H9 (cell line): Measurements from ENCODE around the gene CDH26. TPM values are rescaled to one million over a fixed set of nuclear protein-coding genes. Genes with fewer than 3 reads are reported as not detected.

Experiments
- DNase-seq: peaks from one replicate; pipeline ENCODE4 v3.0.0-alpha.2; 2017
- H2AFZ ChIP-seq: one replicate; pipeline ENCODE4 v1.6.1; 2013; ENCODE audit warnings: mild to moderate bottlenecking, low read length, control low read depth, moderate library complexity
- H2AK5ac ChIP-seq: 2 replicates; pipeline ENCODE4 v1.6.1; 2013; ENCODE audit warnings: low read length, control low read depth, mixed read lengths; ENCODE audit not compliant: insufficient read length
- H2BK120ac ChIP-seq: one replicate; pipeline ENCODE4 v1.6.1; 2013; ENCODE audit warnings: low read depth, mild to moderate bottlenecking, low read length, control low read depth, inconsistent platforms; ENCODE audit not compliant: poor library complexity, severe bottlenecking
- H2BK12ac ChIP-seq: 2 replicates; pipeline ENCODE4 v1.6.1; 2013; ENCODE audit warnings: low read length, control low read depth, mixed read lengths, low read depth; ENCODE audit not compliant: insufficient read length
- H2BK15ac ChIP-seq: 2 replicates; pipeline ENCODE4 v1.6.1; 2013; ENCODE audit warnings: low read depth, low read length, control low read depth
- H2BK20ac ChIP-seq: one replicate; pipeline ENCODE4 v1.6.1; 2013; ENCODE audit warnings: low read depth, mild to moderate bottlenecking, low read length, control low read depth, inconsistent platforms; ENCODE audit not compliant: poor library complexity, severe bottlenecking
- H2BK5ac ChIP-seq: 2 replicates; pipeline ENCODE4 v1.6.1; 2013; ENCODE audit warnings: low read length, control low read depth, mixed read lengths; ENCODE audit not compliant: insufficient read length
- H3K14ac ChIP-seq: 2 replicates; pipeline ENCODE4 v1.6.1; 2013; ENCODE audit warnings: low read length, control low read depth; ENCODE audit not compliant: insufficient read depth
- H3K18ac ChIP-seq: 2 replicates; pipeline ENCODE4 v1.6.1; 2013; ENCODE audit warnings: low read depth, mild to moderate bottlenecking, mixed read lengths, low read length, control low read depth; ENCODE audit not compliant: insufficient read length
- H3K23ac ChIP-seq: 2 replicates; pipeline ENCODE4 v1.6.1; 2013; ENCODE audit warnings: low read length, control low read depth, mixed read lengths, low read depth; ENCODE audit not compliant: insufficient read length
- H3K23me2 ChIP-seq: 2 replicates; pipeline ENCODE4 v1.6.1; 2013; ENCODE audit warnings: low read depth, mild to moderate bottlenecking, mixed read lengths, low read length, control low read depth; ENCODE audit not compliant: insufficient read length, poor library complexity, severe bottlenecking
- H3K27ac ChIP-seq: 2 replicates; pipeline ENCODE4 v1.5.1; 2013; ENCODE audit warnings: low read length, control low read depth, mixed read lengths, low read depth; ENCODE audit not compliant: insufficient read length
- H3K27me3 ChIP-seq: 2 replicates; pipeline ENCODE4 v1.6.1; 2013; ENCODE audit warnings: low read length, control low read depth, inconsistent platforms; ENCODE audit not compliant: insufficient read depth
- H3K4ac ChIP-seq: 2 replicates; pipeline ENCODE4 v1.6.1; 2013; ENCODE audit warnings: low read depth, mild to moderate bottlenecking, control low read depth, inconsistent platforms, low read length, moderate library complexity
- H3K4me1 ChIP-seq: 2 replicates; pipeline ENCODE4 v1.6.1; 2013; ENCODE audit warnings: low read length, control low read depth, inconsistent platforms; ENCODE audit not compliant: insufficient read depth
- H3K4me2 ChIP-seq: 2 replicates; pipeline ENCODE4 v1.6.1; 2013; ENCODE audit warnings: low read length, control low read depth, mixed read lengths; ENCODE audit not compliant: insufficient read length, insufficient read depth
- H3K56ac ChIP-seq: 2 replicates; pipeline ENCODE4 v1.6.1; 2013; ENCODE audit warnings: low read depth, mild to moderate bottlenecking, mixed read lengths, low read length, control low read depth; ENCODE audit not compliant: insufficient read length
- H3K79me1 ChIP-seq: 2 replicates; pipeline ENCODE4 v1.6.1; 2013; ENCODE audit warnings: low read depth, mild to moderate bottlenecking, moderate library complexity, low read length, control low read depth, inconsistent platforms; ENCODE audit not compliant: insufficient read depth, poor library complexity, severe bottlenecking
- H3K79me2 ChIP-seq: 2 replicates; pipeline ENCODE4 v1.6.1; 2013; ENCODE audit warnings: low read length, control low read depth, inconsistent platforms; ENCODE audit not compliant: insufficient read depth
- H3K9ac ChIP-seq: 2 replicates; pipeline ENCODE4 v1.6.1; 2013; ENCODE audit warnings: low read length, control low read depth, mixed read lengths; ENCODE audit not compliant: insufficient read length; ENCODE audit errors: extremely low read depth
- H3K9me3 ChIP-seq: one replicate; pipeline ENCODE4 v1.6.1; 2013; ENCODE audit warnings: low read depth, low read length, inconsistent platforms; ENCODE audit not compliant: control insufficient read depth
- H3T11ph ChIP-seq: one replicate; pipeline ENCODE4 v1.6.1; 2013; ENCODE audit warnings: mild to moderate bottlenecking, low read length, control low read depth, inconsistent platforms
- H4K20me1 ChIP-seq: one replicate; pipeline ENCODE4 v1.6.1; 2013; ENCODE audit not compliant: control insufficient read depth, insufficient read length, insufficient read depth
- H4K5ac ChIP-seq: 2 replicates; pipeline ENCODE4 v1.6.1; 2013; ENCODE audit warnings: low read depth, mild to moderate bottlenecking, mixed read lengths, low read length, control low read depth; ENCODE audit not compliant: insufficient read length
- H4K8ac ChIP-seq: replicated peaks from 2 replicates; pipeline ENCODE4 v1.6.1; 2013; ENCODE audit warnings: low read length, control low read depth, mixed read lengths, low read depth; ENCODE audit not compliant: insufficient read length
- H4K91ac ChIP-seq: 2 replicates; pipeline ENCODE4 v1.6.1; 2013; ENCODE audit warnings: low read depth, mild to moderate bottlenecking, moderate library complexity, mixed read lengths, low read length, control low read depth; ENCODE audit not compliant: insufficient read length
- H3K27ac Mint-ChIP-seq, 3 experiments: 2 replicates in 2 of 3; 3 replicates in 1 of 3; pipeline ENCODE4 v1.8.0; 2020 to 2021; ENCODE audit warnings: mixed read lengths in 3 of 3, mild to moderate bottlenecking in 1 of 3, moderate library complexity in 1 of 3
- H3K27me3 Mint-ChIP-seq: 2 replicates; pipeline ENCODE4 v1.8.0; 2021; ENCODE audit warnings: low read depth, mild to moderate bottlenecking, moderate library complexity, mixed read lengths
- H3K36me3 Mint-ChIP-seq, 3 experiments: 2 replicates in 2 of 3; 3 replicates in 1 of 3; pipeline ENCODE4 v1.8.0; 2020 to 2021; ENCODE audit warnings: low read depth in 3 of 3, mixed read lengths in 3 of 3; ENCODE audit not compliant: insufficient read depth in 1 of 3
- H3K4me1 Mint-ChIP-seq, 2 experiments: 2 replicates each; pipeline ENCODE4 v1.8.0; 2020; ENCODE audit warnings: mixed read lengths in 2 of 2
- H3K4me3 Mint-ChIP-seq, 2 experiments: 2 replicates in 1 of 2; 3 replicates in 1 of 2; pipeline ENCODE4 v1.8.0; 2020 to 2021; ENCODE audit warnings: mild to moderate bottlenecking in 2 of 2, mixed read lengths in 2 of 2, moderate library complexity in 1 of 2
- H3K9me3 Mint-ChIP-seq, 2 experiments: 2 replicates in 1 of 2; 3 replicates in 1 of 2; pipeline ENCODE4 v1.8.0; 2020; ENCODE audit warnings: mild to moderate bottlenecking in 2 of 2, mixed read lengths in 2 of 2, moderate library complexity in 1 of 2
- WGBS: extraction: QIAGEN DNeasy Blood & Tissue Kit; methylation state at CpG from one replicate; pipeline ENCODE4 v1.1.7; 2013; ENCODE audit warnings: missing lambda C conversion rate, low lambda C conversion rate, mixed read lengths; ENCODE audit not compliant: insufficient read length; ENCODE audit errors: extremely low coverage; 5-methylcytosine and 5-hydroxymethylcytosine counted together
- total RNA-seq: library from RNA; stranded (reverse); gene quantifications from 2 replicates; pipeline ENCODE4 v1.2.1, GENCODE V29; 2021
- TF ChIP-seq, protein P1 (sequence below): fragments of 200-600 bp; sonication (generic); conservative IDR thresholded peaks from 3 replicates; pipeline ENCODE4 v1.8.0; 2021; ENCODE audit warnings: antibody characterized with exemption, mild to moderate bottlenecking

The CDH26 gene
- total RNA-seq, 1 experiment from 2014 or later: 0.79 TPM

DNA sequence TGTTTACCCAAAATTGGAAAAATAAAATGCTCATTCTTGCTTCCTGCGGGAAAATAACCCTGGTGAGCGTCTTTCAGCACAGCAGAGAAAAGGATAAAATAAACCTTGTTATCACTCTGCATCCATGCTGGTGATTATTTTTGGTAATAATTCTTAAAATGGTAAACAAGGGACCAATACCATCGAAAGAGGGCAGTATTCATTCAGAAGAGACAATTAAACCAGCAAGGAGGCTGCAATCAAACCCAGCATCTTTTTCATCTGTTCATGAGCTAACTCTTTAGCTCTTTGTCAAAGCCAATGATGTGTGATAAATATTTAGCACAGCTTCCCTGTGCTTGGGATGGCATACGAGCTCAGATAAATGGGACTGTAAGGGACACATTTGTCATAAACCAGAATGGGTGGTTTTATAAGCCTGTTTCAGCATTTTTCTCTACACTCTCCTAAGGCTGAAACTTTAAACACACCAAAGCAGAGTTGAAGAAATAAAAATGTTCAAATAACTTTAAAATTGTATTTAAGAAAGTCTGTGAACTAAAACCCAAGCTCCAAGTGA, 34.4 kb downstream of the CDH26 start:
- H4K20me1 ChIP-seq: no peaks in the 10 kb centered on the region
- Mint-ChIP-seq H3K27ac (no peak overlapping the region), H3K4me1 (peaks cover 40 to 41% of the 10 kb centered on the region in 2 experiments), H3K36me3 (peaks cover 0 to 2% (median 0%) of the 10 kb centered on the region in 3 experiments; a peak in 2 of 7 replicates), H3K9me3 (peaks cover 0 to 2% of the 10 kb centered on the region in 2 experiments; a peak in 2 of 5 replicates), H3K27me3 (peaks cover 2% of the 10 kb centered on the region; the same call in 1 of the 2 replicates), H3K4me3 (no peak overlapping the region)
- WGBS: no CpG with 5 or more reads among the region's 4 CpGs
- no peak overlapping the region for H2AK5ac ChIP-seq
- no peak overlapping the region for H3K4ac ChIP-seq
- no peaks in the 10 kb centered on the region for H3K9me3 ChIP-seq
- no peaks in the 10 kb centered on the region for H3K79me2 ChIP-seq
- no peak overlapping the region for H3T11ph ChIP-seq
- no peak overlapping the region for H4K91ac ChIP-seq
- H3K4me1 ChIP-seq: no peaks in the 10 kb centered on the region
- no peak overlapping the region for H2BK20ac ChIP-seq
- H3K79me1 ChIP-seq: no peaks in the 10 kb centered on the region
- no peak overlapping the region for H2BK5ac ChIP-seq
- H3K23ac ChIP-seq: no peak overlapping the region
- no peak overlapping the region for H3K56ac ChIP-seq
- no peak overlapping the region for H3K18ac ChIP-seq
- no peaks in the 10 kb centered on the region for H3K27me3 ChIP-seq
- no peak overlapping the region for H2BK120ac ChIP-seq
- no peak overlapping the region for H4K8ac ChIP-seq
- no peak overlapping the region for H3K14ac ChIP-seq
- H2AFZ ChIP-seq: no peak overlapping the region
- H2BK15ac ChIP-seq: no peak overlapping the region
- H3K27ac ChIP-seq: no peak overlapping the region
- H3K9ac ChIP-seq: no peak overlapping the region
- peaks cover 8% of the 10 kb centered on the region for H3K23me2 ChIP-seq
- no peak overlapping the region for H3K4me2 ChIP-seq
- TF ChIP-seq, protein P1, sequence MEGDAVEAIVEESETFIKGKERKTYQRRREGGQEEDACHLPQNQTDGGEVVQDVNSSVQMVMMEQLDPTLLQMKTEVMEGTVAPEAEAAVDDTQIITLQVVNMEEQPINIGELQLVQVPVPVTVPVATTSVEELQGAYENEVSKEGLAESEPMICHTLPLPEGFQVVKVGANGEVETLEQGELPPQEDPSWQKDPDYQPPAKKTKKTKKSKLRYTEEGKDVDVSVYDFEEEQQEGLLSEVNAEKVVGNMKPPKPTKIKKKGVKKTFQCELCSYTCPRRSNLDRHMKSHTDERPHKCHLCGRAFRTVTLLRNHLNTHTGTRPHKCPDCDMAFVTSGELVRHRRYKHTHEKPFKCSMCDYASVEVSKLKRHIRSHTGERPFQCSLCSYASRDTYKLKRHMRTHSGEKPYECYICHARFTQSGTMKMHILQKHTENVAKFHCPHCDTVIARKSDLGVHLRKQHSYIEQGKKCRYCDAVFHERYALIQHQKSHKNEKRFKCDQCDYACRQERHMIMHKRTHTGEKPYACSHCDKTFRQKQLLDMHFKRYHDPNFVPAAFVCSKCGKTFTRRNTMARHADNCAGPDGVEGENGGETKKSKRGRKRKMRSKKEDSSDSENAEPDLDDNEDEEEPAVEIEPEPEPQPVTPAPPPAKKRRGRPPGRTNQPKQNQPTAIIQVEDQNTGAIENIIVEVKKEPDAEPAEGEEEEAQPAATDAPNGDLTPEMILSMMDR: no peak
- H4K5ac ChIP-seq: no peak overlapping the region
- no peak for DNase-seq
- no peak overlapping the region for H2BK12ac ChIP-seq
